Vagina (tissue), 2 donors: ENCODE data around the gene CHCHD6. TPM values are rescaled to one million over a fixed set of nuclear protein-coding genes. Genes with fewer than 3 reads are reported as not detected.

ENCODE experiments used
- DNase-seq, 2 donors: peaks; one replicate each; pipeline ENCODE4 v3.0.0-alpha.2; 2017; ENCODE audit errors: extremely low spot score in 2 of 2
- H3K27ac ChIP-seq: fragments of 200-600 bp; sonication (generic); one replicate; pipeline ENCODE4 v1.5.1; 2019
- H3K27me3 ChIP-seq: fragments of 200-600 bp; sonication (generic); one replicate; pipeline ENCODE4 v1.5.1; 2019
- H3K36me3 ChIP-seq, 2 donors: fragments of 200-600 bp; sonication (generic); one replicate each; pipeline ENCODE4 v1.5.1; 2017 to 2019
- H3K4me1 ChIP-seq: fragments of 200-600 bp; sonication (generic); one replicate; pipeline ENCODE4 v1.5.1; 2019
- H3K4me3 ChIP-seq, 2 donors: fragments of 200-600 bp; sonication (generic); 1 replicate in 1 of 2; 2 replicates in 1 of 2; pipeline ENCODE4 v1.5.1; 2016 to 2019
- H3K9me3 ChIP-seq: fragments of 200-600 bp; sonication (generic); one replicate; pipeline ENCODE4 v1.5.1; 2019
- CTCF ChIP-seq, 3 experiments: fragments of 450-650 bp in 2 of 3; fragments of 200-600 bp in 1 of 3; sonication (generic) in 1 of 3; IDR thresholded peaks; one replicate each; pipeline ENCODE4 v1.5.1; 2017 to 2019; ENCODE audit warnings: antibody characterized with exemption in 3 of 3, mild to moderate bottlenecking in 2 of 3, moderate library complexity in 2 of 3
- POLR2A ChIP-seq, 2 donors: fragments of 450-650 bp; IDR thresholded peaks; one replicate each; pipeline ENCODE4 v1.6.1; 2017; ENCODE audit warnings: antibody characterized with exemption in 2 of 2, mild to moderate bottlenecking in 2 of 2, moderate library complexity in 2 of 2
- POLR2AphosphoS5 ChIP-seq, 2 donors: sonication (generic); formaldehyde crosslinking; IDR thresholded peaks; one replicate each; pipeline ENCODE4 v1.9.0; 2017; ENCODE audit warnings: antibody characterized with exemption in 2 of 2, mild to moderate bottlenecking in 2 of 2, low read depth in 1 of 2; ENCODE audit not compliant: insufficient read depth in 1 of 2
- intact Hi-C: fragments of 100-400 bp; cut with DNase I; formaldehyde crosslinking; loops from one replicate; pipeline ENCODE4 v1.15.1; 2023
- total RNA-seq: library from RNA; depleted of rRNA; stranded (reverse); fragments of >200 nt; gene quantifications from one replicate; pipeline ENCODE4 v1.2.3, GENCODE V29; 2016

Gene CHCHD6
- total RNA-seq, 1 donor from 2014 or later: 12.8 TPM

- TF ChIP-seq CTCF (IDR thresholded peaks at IDR 0.05) (no peak), POLR2AphosphoS5 (IDR thresholded peaks at IDR 0.05; ENCODE audit: insufficient read depth in 1 of 2, low read depth in 1 of 2) (no peak), POLR2A (IDR thresholded peaks at IDR 0.05) (no peak)
These were observed 31.3 kb upstream of the CHCHD6 start for GRCh38 chr3:126672741-126673140.

GRCh38 chr3:126676919-126677705 lies 26.9 kb upstream of the CHCHD6 start:
- Histone ChIP-seq H3K36me3 (no peaks in the 10 kb centered on the region), H3K27ac (no peak overlapping the region), H3K4me3 (no peak overlapping the region), H3K27me3 (no peaks in the 10 kb centered on the region), H3K9me3 (no peaks in the 10 kb centered on the region), H3K4me1 (peaks cover 10% of the 10 kb centered on the region)
- no peak for TF ChIP-seq POLR2AphosphoS5 (IDR thresholded peaks at IDR 0.05; ENCODE audit: insufficient read depth in 1 of 2, low read depth in 1 of 2)
- TF ChIP-seq CTCF (IDR thresholded peaks at IDR 0.05): no peak
- TF ChIP-seq POLR2A (IDR thresholded peaks at IDR 0.05): no peak
- peak; percentile 60 to 82 for DNase-seq
- intact Hi-C loops: no loop called here

More at GRCh38 chr3:126672741-126673140, 31.3 kb upstream of the CHCHD6 start:
- intact Hi-C loops: no loop called here
- DNase-seq: peak; percentile 70 to 82
- no peak overlapping the region for H3K4me3 ChIP-seq
- no peaks in the 10 kb centered on the region for H3K9me3 ChIP-seq
- no peaks in the 10 kb centered on the region for H3K36me3 ChIP-seq
- H3K27ac ChIP-seq: no peak overlapping the region
- H3K4me1 ChIP-seq: no peaks in the 10 kb centered on the region
- no peaks in the 10 kb centered on the region for H3K27me3 ChIP-seq

- H3K9me3 ChIP-seq: no peaks in the 10 kb centered on the region
- intact Hi-C loops: no loop called here
- H3K4me3 ChIP-seq: no peak overlapping the region
- no peaks in the 10 kb centered on the region for H3K27me3 ChIP-seq
- H3K36me3 ChIP-seq: no peaks in the 10 kb centered on the region
- DNase-seq: peak; percentile 42 to 64
- H3K27ac ChIP-seq: no peak overlapping the region
- TF ChIP-seq POLR2AphosphoS5 (IDR thresholded peaks at IDR 0.05; ENCODE audit: insufficient read depth in 1 of 2, low read depth in 1 of 2): no peak
- no peak for TF ChIP-seq CTCF (IDR thresholded peaks at IDR 0.05)
- TF ChIP-seq POLR2A (IDR thresholded peaks at IDR 0.05): no peak
- peaks cover 10% of the 10 kb centered on the region for H3K4me1 ChIP-seq
These were observed 26.1 kb upstream of the CHCHD6 start for GRCh38 chr3:126677862-126678503.

- TF ChIP-seq CTCF (IDR thresholded peaks at IDR 0.05) (no peak), POLR2AphosphoS5 (IDR thresholded peaks at IDR 0.05; ENCODE audit: insufficient read depth in 1 of 2, low read depth in 1 of 2) (no peak), POLR2A (IDR thresholded peaks at IDR 0.05) (no peak)
- H3K4me3 ChIP-seq: no peak overlapping the region
- no peaks in the 10 kb centered on the region for H3K36me3 ChIP-seq
- intact Hi-C loops: no loop called here
- peaks cover 10% of the 10 kb centered on the region for H3K4me1 ChIP-seq
- no peak overlapping the region for H3K27ac ChIP-seq
- peak; percentile 82 to 91 for DNase-seq
- no peaks in the 10 kb centered on the region for H3K9me3 ChIP-seq
- no peaks in the 10 kb centered on the region for H3K27me3 ChIP-seq
These were observed 25.2 kb upstream of the CHCHD6 start for GRCh38 chr3:126678693-126679317.
